Breast epithelium (tissue), 3 donors: ENCODE results near the gene C1RL.

Experiments used
- POLR2A ChIP-seq: fragments of 450-650 bp; IDR thresholded peaks from one replicate; pipeline ENCODE4 v1.6.1; 2016; ENCODE audit warnings: antibody characterized with exemption, mild to moderate bottlenecking, moderate library complexity
- POLR2AphosphoS5 ChIP-seq, 3 donors: sonication (generic); formaldehyde crosslinking; IDR thresholded peaks; one replicate each; pipeline ENCODE4 v1.6.1; 2017; ENCODE audit warnings: antibody characterized with exemption in 3 of 3
- TF ChIP-seq, protein P1 (sequence below), 3 donors: fragments of 450-650 bp; IDR thresholded peaks; one replicate each; pipeline ENCODE4 v1.5.1; 2016 to 2017; ENCODE audit warnings: antibody characterized with exemption in 3 of 3, mild to moderate bottlenecking in 3 of 3, moderate library complexity in 3 of 3

DNA sequence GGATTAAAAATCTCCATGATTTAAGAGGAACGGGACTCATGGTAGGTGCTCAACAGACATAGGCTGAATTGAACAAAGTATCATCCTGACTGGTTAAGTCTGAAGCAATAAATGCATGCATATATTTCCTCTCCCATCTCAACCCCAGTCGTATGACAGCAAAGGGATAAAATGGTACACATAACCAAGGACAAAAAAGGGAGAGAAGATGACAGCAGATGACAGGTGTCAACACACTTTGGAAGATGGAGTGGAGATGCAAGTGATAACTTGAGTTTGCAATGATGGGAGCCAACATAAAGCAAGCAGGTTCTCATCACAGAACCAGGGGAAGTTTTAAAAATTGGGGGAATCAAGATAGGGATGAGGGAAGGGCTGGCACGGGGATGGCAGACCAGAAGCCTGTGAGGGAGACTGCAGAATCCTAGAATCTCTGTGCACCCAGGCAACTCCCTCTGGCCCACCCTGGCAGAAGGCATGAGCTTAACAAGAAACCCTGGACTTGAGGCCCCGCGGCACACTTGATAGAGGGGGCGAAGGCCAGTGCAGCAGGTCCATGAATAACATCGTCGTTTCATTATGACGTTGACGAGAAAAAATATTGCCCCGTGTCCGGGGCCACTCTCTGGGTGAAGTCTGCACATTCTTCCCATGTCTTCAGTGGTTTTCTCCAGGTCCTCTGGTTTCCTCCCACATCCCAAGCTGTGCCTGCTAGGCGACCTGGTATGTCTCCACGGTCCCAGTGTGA is 5.0 kb downstream of the C1RL start:
- TF ChIP-seq, protein P1, sequence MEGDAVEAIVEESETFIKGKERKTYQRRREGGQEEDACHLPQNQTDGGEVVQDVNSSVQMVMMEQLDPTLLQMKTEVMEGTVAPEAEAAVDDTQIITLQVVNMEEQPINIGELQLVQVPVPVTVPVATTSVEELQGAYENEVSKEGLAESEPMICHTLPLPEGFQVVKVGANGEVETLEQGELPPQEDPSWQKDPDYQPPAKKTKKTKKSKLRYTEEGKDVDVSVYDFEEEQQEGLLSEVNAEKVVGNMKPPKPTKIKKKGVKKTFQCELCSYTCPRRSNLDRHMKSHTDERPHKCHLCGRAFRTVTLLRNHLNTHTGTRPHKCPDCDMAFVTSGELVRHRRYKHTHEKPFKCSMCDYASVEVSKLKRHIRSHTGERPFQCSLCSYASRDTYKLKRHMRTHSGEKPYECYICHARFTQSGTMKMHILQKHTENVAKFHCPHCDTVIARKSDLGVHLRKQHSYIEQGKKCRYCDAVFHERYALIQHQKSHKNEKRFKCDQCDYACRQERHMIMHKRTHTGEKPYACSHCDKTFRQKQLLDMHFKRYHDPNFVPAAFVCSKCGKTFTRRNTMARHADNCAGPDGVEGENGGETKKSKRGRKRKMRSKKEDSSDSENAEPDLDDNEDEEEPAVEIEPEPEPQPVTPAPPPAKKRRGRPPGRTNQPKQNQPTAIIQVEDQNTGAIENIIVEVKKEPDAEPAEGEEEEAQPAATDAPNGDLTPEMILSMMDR (IDR thresholded peaks at IDR 0.05), result no peak
- TF ChIP-seq POLR2A (no peak), POLR2AphosphoS5 (IDR thresholded peaks at IDR 0.05) (no peak)
